Stimulated activated CD8-positive, alpha-beta memory T cell treated with anti-CD3 and anti-CD28 coated beads, Interleukin-7, amount 100 ng/mL, for 48 hours (primary cell): ENCODE results near the gene PTPRU.

Experiments
- DNase-seq, 2 donors: peaks; one replicate each; pipeline ENCODE4 v3.0.0-alpha.2; 2020; ENCODE audit warnings: low read depth in 1 of 2; ENCODE audit errors: extremely low read depth in 1 of 2

The PTPRU gene

GRCh38 chr1:29235955-29236711 is at the start of gene PTPRU:
Gene PTPRU, plus strand, starts transcription at chr1:29236522. Its CDS starts 123 bp downstream, at chr1:29236645.
- DNase-seq = peak; percentile 36 to 65

GRCh38 chr1:29186707-29187106 is 49.6 kb upstream of the PTPRU start:
- no peak for DNase-seq

DNA sequence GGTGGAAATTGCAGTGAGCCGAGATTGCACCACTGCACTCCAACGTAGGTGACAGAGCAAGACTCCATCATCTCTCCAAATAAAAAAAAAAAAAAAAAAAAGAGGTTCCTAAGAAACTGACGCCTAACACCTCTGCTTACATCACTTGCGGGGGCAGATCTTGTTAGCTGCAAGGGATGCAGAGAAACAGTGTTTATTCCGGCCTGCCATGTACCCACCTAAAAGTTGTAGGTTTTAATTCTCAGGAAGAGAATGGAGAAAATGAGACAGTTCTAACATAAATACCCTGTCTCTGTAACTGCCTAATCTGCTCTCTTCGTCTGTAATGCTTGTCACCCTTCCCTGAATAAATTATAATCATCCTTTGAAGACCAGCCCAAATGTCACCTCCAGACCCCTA is 45.6 kb upstream of the PTPRU start:
- DNase-seq = no peak

- DNase-seq = no peak
Observed at GRCh38 chr1:29193879-29194455, 42.4 kb upstream of the PTPRU start.

DNA sequence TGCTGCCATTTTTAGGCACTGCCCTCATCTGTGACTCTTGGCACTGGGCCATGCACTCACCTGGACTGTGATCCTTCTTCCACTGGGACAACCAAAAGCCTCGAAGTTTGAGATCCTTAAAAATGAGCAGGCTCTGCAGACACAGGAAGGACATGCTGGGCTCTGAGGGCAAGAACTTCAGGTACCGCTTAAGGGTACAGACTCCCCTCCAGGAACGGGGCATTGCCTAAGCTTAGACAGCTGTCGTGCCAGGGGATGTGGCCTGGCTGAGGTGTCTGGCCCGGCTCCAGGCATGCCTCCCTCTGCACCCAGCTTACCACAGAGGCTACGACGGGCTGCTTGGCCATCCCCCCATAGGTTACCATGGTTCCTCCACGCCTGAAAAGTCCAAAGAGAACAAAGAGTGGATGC is 40.4 kb upstream of the PTPRU start:
- no peak for DNase-seq

DNA sequence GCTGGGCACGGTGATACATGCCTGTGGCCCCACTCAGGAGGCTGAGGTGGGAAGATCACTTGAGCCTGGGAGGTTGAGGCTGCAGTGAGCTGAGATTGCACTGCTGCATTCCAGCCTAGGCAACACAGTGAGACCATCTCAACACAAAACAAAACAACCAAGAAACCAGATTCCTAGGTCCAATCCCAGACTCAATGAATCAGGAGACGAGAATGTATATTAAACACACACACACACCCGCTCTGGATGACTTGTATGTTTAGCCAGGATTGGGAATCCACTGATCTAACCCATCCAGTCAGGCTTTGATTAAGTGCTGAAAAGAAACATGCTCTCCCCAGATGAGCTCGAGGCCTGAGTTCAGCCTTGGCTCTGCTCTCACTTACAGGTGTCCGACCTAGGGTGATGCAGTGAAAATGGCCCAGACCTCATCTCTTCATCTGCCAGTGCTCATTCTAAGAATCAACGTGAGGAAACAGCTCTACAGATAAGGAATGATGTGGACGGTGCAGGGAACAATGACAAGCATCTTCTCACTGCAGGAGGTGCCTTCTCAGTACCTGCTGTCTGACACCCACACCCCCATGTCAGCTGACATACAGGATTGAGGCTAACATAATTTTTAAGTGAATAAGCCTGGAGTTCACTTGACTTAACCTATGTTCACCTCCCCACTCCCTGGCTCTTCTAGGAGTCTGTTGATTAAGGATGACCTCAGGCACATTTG is 39.3 kb upstream of the PTPRU start:
- DNase-seq = no peak

DNA sequence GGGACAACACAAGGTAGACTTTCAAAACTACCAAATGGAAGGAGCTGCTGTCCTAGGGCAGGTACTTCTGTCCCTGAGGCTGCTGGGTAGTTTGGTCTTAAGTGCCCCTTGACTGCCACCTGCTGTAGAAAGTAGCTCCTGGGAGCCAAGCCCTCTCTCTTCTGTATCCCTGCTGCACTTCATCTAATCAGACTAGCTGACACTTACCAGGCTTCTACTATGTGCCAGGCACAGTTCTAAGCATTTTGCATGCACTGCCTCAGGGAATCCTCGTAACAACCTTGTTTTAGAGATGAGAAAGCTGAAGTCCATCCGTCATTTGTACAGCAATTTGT is 38.8 kb upstream of the PTPRU start:
- DNase-seq = no peak

DNA sequence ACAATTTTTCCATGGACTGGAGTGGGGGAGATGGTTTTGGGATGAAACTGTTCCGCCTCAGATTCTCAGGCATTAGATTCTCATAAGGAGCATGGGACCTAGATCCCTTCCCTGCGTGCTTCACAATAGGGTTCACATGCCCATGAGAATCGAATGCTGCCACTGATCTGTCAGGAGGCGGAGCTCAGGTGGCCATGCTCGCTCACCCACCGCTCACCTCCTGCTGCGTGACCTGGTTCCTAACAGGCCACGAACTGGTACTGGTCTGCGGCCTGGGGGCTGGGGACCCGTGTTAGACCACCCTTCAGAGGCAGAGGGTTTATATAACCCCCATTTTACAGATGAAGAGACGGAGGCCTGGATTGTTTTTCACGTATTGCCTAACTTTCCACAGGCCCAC is 38.3 kb upstream of the PTPRU start:
- DNase-seq = no peak

DNA sequence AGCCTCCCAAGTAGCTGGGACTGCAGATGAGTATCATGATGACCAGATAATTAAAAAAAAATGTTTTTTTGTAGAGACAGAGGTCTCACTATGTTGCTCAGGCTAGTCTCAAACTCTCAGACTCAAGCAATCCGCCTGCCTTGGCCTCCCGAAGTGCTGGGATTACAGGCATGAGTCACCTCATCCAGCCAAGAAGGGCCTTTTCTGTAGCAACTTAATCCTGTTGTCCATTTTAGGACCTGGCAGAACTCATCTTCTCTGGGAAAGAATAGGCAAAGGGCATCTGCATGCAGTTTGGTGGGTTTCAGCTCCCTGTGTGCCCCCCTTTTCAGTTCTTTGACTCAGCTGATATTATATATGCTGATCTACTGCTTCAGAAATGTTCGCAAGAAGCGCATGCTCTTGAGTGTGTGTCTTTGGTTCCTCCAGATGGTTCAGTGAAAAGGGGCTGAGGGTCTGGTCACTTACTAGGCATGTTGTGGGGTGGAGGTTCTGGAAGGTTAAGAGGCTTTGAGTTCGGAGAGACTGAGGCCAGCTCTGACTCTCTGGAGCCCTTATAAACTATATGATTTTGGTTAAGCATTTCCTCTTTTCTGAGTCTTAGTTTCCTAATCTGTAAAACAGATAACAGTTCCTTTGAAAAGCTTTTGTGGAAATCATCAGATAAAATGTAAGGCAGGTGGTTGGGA is 35.3 kb upstream of the PTPRU start:
- DNase-seq = no peak

GRCh38 chr1:29201595-29202051 is 34.7 kb upstream of the PTPRU start:
- DNase-seq = peak in 1 of 2 donors; percentile 18

DNA sequence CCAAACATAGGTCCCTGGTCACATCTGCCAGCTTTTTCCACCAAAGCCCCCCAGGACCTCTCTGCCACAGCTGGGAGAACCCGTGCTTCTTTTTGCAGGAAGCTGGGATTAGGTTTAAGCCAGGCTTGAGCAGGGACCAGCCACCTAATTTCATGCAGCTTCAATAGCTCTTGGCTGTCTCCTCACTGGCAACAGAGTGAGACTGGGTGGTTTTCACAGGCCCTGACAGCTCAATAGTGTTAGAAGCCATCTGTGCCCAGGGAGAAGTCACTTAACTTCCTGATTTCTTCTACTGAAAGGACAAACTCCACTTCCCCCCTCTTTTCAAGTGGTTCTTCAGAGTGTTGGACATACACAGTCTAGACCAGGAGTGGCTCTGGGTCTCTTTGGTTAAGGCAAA is 34.3 kb upstream of the PTPRU start:
- no peak for DNase-seq

DNA sequence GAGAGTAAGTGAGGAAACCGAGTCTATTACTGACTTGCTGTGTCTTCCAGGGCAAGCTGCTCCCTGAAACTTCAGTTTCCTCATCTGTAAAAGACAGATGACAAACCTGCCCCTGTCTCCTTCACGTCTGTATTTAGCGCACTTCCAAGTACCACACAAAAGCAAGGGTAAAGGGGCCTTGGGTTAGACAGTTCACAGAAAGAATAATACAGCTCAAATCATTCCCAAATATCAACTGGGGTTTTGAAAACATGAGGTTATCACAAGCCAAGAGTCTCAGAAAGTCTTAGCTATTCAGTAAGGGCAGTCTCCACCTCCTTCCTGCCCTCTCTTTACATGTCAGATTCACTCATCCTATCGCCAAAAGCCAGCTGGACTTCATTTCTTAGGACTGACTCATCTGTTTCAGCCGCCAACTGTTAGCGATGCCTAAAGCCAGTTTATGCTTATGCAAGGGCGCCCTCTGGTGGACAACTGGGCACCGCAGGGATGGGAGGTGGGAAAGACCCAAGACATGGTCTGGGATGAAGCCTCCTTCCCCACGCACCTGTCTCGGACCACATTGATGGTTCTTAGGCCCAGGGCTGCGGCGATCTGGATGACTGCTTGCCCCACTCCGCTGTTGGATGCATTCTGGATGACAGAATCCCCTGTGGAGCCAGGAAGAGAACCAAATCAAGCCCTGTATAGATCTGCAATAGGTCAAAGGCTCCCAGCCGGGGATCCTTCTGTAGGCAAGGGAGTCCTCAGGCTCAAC is 33.6 kb upstream of the PTPRU start:
- peak; percentile 50 to 84 for DNase-seq

GRCh38 chr1:29208442-29208841 is 27.9 kb upstream of the PTPRU start:
- DNase-seq = no peak

GRCh38 chr1:29209173-29209572 is 27.1 kb upstream of the PTPRU start:
- DNase-seq = no peak

GRCh38 chr1:29210278-29211085 is 25.8 kb upstream of the PTPRU start:
- no peak for DNase-seq

GRCh38 chr1:29211086-29212030 is 25.0 kb upstream of the PTPRU start:
- no peak for DNase-seq

- DNase-seq = no peak
Observed at GRCh38 chr1:29213055-29213454, 23.3 kb upstream of the PTPRU start.

DNA sequence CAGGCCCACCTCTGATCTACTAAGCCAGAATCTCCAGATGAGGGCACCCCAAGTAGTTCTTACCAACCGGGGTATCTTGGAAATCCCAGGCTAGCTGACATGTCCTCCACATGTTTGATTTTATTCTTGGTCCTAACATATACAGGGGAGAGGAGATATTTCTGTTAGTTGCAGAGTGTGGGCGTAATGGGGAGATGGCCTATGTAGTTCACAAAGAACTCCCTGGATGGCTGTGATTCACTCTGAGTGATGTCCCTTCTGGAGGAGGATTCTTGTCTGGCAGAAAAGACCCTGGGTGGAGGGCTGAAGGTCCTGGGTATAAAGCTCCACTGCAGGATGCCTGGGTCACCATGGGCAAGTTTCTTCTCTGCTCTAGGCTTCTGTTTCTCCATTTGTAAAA is 18.7 kb upstream of the PTPRU start:
- no peak for DNase-seq

- DNase-seq = no peak
Observed at GRCh38 chr1:29218223-29218622, 18.1 kb upstream of the PTPRU start.
